ENCODE measurements around the gene MGAT5.

MGAT5 gene

DNA sequence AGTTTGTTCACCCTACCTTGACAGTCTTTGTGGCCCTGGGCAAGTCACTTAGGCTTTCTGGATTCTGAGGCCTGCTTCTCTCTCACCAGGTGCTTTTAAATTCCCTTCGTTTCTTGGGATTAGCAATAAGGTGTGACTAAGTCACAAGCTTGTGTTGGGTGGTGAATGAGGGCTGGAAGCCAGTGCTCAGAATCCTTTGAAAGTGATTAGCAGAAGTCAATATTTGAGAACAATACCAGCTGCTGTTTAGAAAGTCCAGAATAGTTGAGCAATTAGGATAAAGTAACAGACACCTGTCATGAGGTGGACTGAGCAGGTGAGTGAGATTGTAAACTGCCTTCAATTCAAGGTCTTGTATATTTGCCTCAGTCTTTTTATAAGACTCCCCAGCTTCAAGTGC, 19.3 kb upstream of the MGAT5 start:
- Histone ChIP-seq H3K4me3 (ENCODE audit: low read depth, low read length) (no peak overlapping the region), H3K9me3 (ENCODE audit: control insufficient read depth, insufficient read depth, low read depth, low read length) (no peaks in the 10 kb centered on the region), H3K36me3 (ENCODE audit: control insufficient read depth in 2 of 2, insufficient read depth in 1 of 2, low read length in 2 of 2) (no peaks in the 10 kb centered on the region), H3K4me1 (ENCODE audit: control insufficient read depth, insufficient read depth, low read length) (no peaks in the 10 kb centered on the region), H3K27ac (ENCODE audit: extremely low read depth, low read depth, low read length) (no peak overlapping the region)
- TF ChIP-seq ZEB2 (tag by site-specific recombination; IDR thresholded peaks at IDR 0.05) (no peak), MYNN (tag by site-specific recombination; IDR thresholded peaks at IDR 0.05; ENCODE audit: borderline replicate concordance) (no peak), ZNF302 (tag by site-specific recombination; IDR thresholded peaks at IDR 0.05; ENCODE audit: low read depth) (no peak), ZNF184 (tag by site-specific recombination; IDR thresholded peaks at IDR 0.05) (no peak), ZNF266 (tag by site-specific recombination; IDR thresholded peaks at IDR 0.05; ENCODE audit: low read depth) (no peak), ZNF239 (tag by site-specific recombination; IDR thresholded peaks at IDR 0.05) (no peak), ZNF174 (tag by site-specific recombination; IDR thresholded peaks at IDR 0.05) (no peak)
- TF ChIP-seq, protein P1, sequence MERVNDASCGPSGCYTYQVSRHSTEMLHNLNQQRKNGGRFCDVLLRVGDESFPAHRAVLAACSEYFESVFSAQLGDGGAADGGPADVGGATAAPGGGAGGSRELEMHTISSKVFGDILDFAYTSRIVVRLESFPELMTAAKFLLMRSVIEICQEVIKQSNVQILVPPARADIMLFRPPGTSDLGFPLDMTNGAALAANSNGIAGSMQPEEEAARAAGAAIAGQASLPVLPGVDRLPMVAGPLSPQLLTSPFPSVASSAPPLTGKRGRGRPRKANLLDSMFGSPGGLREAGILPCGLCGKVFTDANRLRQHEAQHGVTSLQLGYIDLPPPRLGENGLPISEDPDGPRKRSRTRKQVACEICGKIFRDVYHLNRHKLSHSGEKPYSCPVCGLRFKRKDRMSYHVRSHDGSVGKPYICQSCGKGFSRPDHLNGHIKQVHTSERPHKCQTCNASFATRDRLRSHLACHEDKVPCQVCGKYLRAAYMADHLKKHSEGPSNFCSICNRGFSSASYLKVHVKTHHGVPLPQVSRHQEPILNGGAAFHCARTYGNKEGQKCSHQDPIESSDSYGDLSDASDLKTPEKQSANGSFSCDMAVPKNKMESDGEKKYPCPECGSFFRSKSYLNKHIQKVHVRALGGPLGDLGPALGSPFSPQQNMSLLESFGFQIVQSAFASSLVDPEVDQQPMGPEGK (tag by site-specific recombination; IDR thresholded peaks at IDR 0.05) = no peak
- TF ChIP-seq, protein P2, sequence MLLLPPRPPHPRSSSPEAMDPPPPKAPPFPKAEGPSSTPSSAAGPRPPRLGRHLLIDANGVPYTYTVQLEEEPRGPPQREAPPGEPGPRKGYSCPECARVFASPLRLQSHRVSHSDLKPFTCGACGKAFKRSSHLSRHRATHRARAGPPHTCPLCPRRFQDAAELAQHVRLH (tag by site-specific recombination; IDR thresholded peaks at IDR 0.05) = no peak
- TF ChIP-seq, protein P3, sequence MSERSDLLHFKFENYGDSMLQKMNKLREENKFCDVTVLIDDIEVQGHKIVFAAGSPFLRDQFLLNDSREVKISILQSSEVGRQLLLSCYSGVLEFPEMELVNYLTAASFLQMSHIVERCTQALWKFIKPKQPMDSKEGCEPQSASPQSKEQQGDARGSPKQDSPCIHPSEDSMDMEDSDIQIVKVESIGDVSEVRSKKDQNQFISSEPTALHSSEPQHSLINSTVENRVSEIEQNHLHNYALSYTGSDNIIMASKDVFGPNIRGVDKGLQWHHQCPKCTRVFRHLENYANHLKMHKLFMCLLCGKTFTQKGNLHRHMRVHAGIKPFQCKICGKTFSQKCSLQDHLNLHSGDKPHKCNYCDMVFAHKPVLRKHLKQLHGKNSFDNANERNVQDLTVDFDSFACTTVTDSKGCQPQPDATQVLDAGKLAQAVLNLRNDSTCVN (tag by site-specific recombination; optimal IDR thresholded peaks at IDR 0.05) = no peak
- ChIA-PET POLR2A (no interaction called here), CTCF (interaction anchor here (1.0 to 2.8 kb wide), 3 partner anchors 11 to 217 kb away, joined by 3 to 15 read pairs (median 4); no protein-coding TSS in a partner anchor)

DNA sequence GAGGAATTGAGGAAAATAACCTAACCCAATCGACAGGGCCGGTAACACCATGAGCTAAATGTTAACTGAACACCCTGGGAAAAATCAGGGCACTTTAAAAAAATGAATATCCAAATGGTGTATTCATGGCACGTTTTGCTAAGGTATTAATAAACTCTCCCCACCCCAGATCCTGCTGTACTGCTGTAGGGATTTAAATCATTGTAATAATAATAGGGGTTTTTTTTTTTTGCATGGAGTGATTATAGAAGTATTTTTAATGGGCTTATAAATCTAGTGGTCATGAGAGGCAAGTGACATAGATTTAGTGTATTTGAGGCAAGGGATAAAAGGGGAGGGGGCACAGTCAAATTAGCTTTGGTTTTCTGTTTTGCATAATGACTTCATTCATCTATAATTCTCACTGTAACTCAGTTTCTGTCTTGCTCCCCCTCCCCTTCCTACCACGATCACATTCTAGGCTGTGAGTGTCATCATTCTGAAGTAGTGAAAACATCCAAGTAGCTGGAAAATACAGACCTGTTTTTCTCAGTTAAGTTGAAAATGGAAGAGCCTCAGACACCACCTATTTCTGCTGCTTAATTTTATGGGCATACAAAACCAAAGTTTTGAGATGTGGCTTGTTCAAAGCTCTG, 18.2 kb upstream of the MGAT5 start:
- Histone ChIP-seq H3K27ac (ENCODE audit: extremely low read depth, low read depth, low read length) (no peak overlapping the region), H3K4me3 (ENCODE audit: low read depth, low read length) (no peak overlapping the region), H3K36me3 (ENCODE audit: control insufficient read depth in 2 of 2, insufficient read depth in 1 of 2, low read length in 2 of 2) (no peaks in the 10 kb centered on the region), H3K9me3 (ENCODE audit: control insufficient read depth, insufficient read depth, low read depth, low read length) (no peaks in the 10 kb centered on the region), H3K4me1 (ENCODE audit: control insufficient read depth, insufficient read depth, low read length) (no peaks in the 10 kb centered on the region)
- TF ChIP-seq, protein P1 (tag by site-specific recombination; IDR thresholded peaks at IDR 0.05) = no peak
- CTCF ChIA-PET = interaction anchor here (0.6 to 2.8 kb wide), 4 partner anchors 10 to 1352 kb away, joined by 3 to 15 read pairs (median 4); no protein-coding TSS in a partner anchor
- POLR2A ChIA-PET = no interaction called here

DNA sequence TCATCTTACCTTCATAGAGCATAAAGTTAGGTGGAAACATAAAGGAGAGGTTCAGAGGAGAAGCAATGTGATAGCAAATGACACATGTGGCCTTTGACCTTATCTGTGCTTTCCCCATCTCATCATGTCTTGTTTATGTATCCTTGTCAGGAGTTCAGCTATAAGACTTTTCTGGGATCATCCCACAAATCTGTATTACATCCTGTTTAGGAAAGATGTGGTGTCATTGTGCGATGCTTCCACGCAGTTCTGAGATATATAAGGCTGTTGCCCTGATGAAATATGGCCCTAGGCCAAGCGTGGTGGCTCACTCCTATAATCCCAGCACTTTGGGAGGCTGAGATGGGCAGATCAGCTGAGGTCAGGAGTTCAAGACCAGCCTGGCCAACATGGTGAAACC, 15.5 kb upstream of the MGAT5 start:
- no peaks in the 10 kb centered on the region for H3K4me1 ChIP-seq (ENCODE audit: control insufficient read depth, insufficient read depth, low read length)
- H3K4me3 ChIP-seq (ENCODE audit: low read depth, low read length) = no peak overlapping the region
- no peaks in the 10 kb centered on the region for H3K9me3 ChIP-seq (ENCODE audit: control insufficient read depth, insufficient read depth, low read depth, low read length)
- H3K36me3 ChIP-seq (ENCODE audit: control insufficient read depth in 2 of 2, insufficient read depth in 1 of 2, low read length in 2 of 2) = no peaks in the 10 kb centered on the region
- no peak overlapping the region for H3K27ac ChIP-seq (ENCODE audit: extremely low read depth, low read depth, low read length)
- ChIA-PET CTCF (interaction anchor here (1.4 kb wide), 1 partner anchor 9 kb away, joined by 4 read pairs; no protein-coding TSS in a partner anchor), POLR2A (no interaction called here)
- TF ChIP-seq ZIC2 (tag by site-specific recombination; IDR thresholded peaks at IDR 0.05) (no peak), OSR2 (tag by site-specific recombination; IDR thresholded peaks at IDR 0.05) (no peak), ZNF211 (tag by site-specific recombination; IDR thresholded peaks at IDR 0.05; ENCODE audit: low read depth) (no peak), ZNF433 (tag by site-specific recombination; IDR thresholded peaks at IDR 0.05; ENCODE audit: low read depth) (no peak), ZNF324 (tag by site-specific recombination; IDR thresholded peaks at IDR 0.05) (no peak), ZNF426 (tag by site-specific recombination; IDR thresholded peaks at IDR 0.05) (no peak)
- TF ChIP-seq, protein P4, sequence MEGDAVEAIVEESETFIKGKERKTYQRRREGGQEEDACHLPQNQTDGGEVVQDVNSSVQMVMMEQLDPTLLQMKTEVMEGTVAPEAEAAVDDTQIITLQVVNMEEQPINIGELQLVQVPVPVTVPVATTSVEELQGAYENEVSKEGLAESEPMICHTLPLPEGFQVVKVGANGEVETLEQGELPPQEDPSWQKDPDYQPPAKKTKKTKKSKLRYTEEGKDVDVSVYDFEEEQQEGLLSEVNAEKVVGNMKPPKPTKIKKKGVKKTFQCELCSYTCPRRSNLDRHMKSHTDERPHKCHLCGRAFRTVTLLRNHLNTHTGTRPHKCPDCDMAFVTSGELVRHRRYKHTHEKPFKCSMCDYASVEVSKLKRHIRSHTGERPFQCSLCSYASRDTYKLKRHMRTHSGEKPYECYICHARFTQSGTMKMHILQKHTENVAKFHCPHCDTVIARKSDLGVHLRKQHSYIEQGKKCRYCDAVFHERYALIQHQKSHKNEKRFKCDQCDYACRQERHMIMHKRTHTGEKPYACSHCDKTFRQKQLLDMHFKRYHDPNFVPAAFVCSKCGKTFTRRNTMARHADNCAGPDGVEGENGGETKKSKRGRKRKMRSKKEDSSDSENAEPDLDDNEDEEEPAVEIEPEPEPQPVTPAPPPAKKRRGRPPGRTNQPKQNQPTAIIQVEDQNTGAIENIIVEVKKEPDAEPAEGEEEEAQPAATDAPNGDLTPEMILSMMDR (tag by site-specific recombination; IDR thresholded peaks at IDR 0.05) = no peak
- TF ChIP-seq, protein P5, sequence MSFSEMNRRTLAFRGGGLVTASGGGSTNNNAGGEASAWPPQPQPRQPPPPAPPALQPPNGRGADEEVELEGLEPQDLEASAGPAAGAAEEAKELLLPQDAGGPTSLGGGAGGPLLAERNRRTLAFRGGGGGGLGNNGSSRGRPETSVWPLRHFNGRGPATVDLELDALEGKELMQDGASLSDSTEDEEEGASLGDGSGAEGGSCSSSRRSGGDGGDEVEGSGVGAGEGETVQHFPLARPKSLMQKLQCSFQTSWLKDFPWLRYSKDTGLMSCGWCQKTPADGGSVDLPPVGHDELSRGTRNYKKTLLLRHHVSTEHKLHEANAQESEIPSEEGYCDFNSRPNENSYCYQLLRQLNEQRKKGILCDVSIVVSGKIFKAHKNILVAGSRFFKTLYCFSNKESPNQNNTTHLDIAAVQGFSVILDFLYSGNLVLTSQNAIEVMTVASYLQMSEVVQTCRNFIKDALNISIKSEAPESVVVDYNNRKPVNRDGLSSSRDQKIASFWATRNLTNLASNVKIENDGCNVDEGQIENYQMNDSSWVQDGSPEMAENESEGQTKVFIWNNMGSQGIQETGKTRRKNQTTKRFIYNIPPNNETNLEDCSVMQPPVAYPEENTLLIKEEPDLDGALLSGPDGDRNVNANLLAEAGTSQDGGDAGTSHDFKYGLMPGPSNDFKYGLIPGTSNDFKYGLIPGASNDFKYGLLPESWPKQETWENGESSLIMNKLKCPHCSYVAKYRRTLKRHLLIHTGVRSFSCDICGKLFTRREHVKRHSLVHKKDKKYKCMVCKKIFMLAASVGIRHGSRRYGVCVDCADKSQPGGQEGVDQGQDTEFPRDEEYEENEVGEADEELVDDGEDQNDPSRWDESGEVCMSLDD (tag by site-specific recombination; IDR thresholded peaks at IDR 0.05) = no peak
